RPMI7951 (cell line): ENCODE results near the gene FAF1. TPM values are rescaled to one million over a fixed set of nuclear protein-coding genes. Genes with fewer than 3 reads are reported as not detected.
A peak's percentile ranks its signal among the peaks of the same experiment; 100 is the strongest.
"Not testable (repeated sequence)": the region's sequence is repeated elsewhere in the genome, so short reads cannot be mapped to it uniquely, and the experiment has no call there.

Source experiments
- DNase-seq: peaks from one replicate; pipeline ENCODE4 v3.0.0-alpha.2; 2012; ENCODE audit warnings: low read depth
- total RNA-seq: library from RNA; depleted of rRNA; stranded (reverse); fragments of >200 nt; shearing (Covaris generic); gene quantifications from 2 replicates; pipeline ENCODE4 v1.2.3, GENCODE V29; 2014

FAF1 gene
- total RNA-seq, 1 experiment from 2014 or later: 102 TPM

GRCh38 chr1:50851034-50851433 is 109.0 kb downstream of the FAF1 start:
- no peak for DNase-seq

GRCh38 chr1:50847303-50847702 is 112.8 kb downstream of the FAF1 start:
- DNase-seq: no peak

- DNase-seq: no peak
Measured at GRCh38 chr1:50846224-50846839, 113.7 kb downstream of the FAF1 start.

GRCh38 chr1:50841791-50842387 is 118.2 kb downstream of the FAF1 start:
- DNase-seq: peak; percentile 4

GRCh38 chr1:50836117-50836516 is 124.0 kb downstream of the FAF1 start:
- no peak for DNase-seq

- no peak for DNase-seq
Measured at GRCh38 chr1:50833216-50833615, 126.9 kb downstream of the FAF1 start.

GRCh38 chr1:50832167-50832566 is 127.9 kb downstream of the FAF1 start:
- DNase-seq: no peak

- DNase-seq: no peak
Measured at GRCh38 chr1:50831300-50832061, 128.6 kb downstream of the FAF1 start.

- DNase-seq: no peak
Measured at GRCh38 chr1:50830621-50831020, 129.4 kb downstream of the FAF1 start.

- no peak for DNase-seq
Measured at GRCh38 chr1:50829014-50829958, 130.8 kb downstream of the FAF1 start.

GRCh38 chr1:50827546-50827945 is 132.5 kb downstream of the FAF1 start:
- no peak for DNase-seq

- DNase-seq: not testable (repeated sequence)
Measured at GRCh38 chr1:50826792-50827191, 133.3 kb downstream of the FAF1 start.

- DNase-seq: no peak
Measured at GRCh38 chr1:50822035-50822776, 137.9 kb downstream of the FAF1 start.

- DNase-seq: no peak
Measured at GRCh38 chr1:50820545-50820944, 139.5 kb downstream of the FAF1 start.

- DNase-seq: no peak
Measured at GRCh38 chr1:50812346-50812745, 147.7 kb downstream of the FAF1 start.

- no peak for DNase-seq
Measured at GRCh38 chr1:50808296-50808695, 151.8 kb downstream of the FAF1 start.

- DNase-seq: no peak
Measured at GRCh38 chr1:50796272-50796671, 163.8 kb downstream of the FAF1 start.

- DNase-seq: no peak
Measured at GRCh38 chr1:50793521-50793920, 166.5 kb downstream of the FAF1 start.

GRCh38 chr1:50787266-50787665 is 172.8 kb downstream of the FAF1 start:
- DNase-seq: no peak

GRCh38 chr1:50783286-50783685 is 176.8 kb downstream of the FAF1 start:
- peak; percentile 6 for DNase-seq

GRCh38 chr1:50780797-50781196 is 179.3 kb downstream of the FAF1 start:
- no peak for DNase-seq
